LNCAP (cell line): ENCODE measurements around the gene DNAH17.

Experiments
- CTCF ChIP-seq: fragments of 450-650 bp; IDR thresholded peaks from 2 replicates; pipeline ENCODE4 v1.5.1; 2017; ENCODE audit warnings: mild to moderate bottlenecking

Gene DNAH17

GRCh38 chr17:78560731-78561130 is 16.5 kb downstream of the DNAH17 start:
- TF ChIP-seq CTCF: no peak

- peak; percentile 42 for TF ChIP-seq CTCF
Observed at GRCh38 chr17:78559749-78560368, 17.3 kb downstream of the DNAH17 start.

GRCh38 chr17:78558989-78559388 is 18.2 kb downstream of the DNAH17 start:
- no peak for TF ChIP-seq CTCF

GRCh38 chr17:78558181-78558850 is 18.9 kb downstream of the DNAH17 start:
- no peak for TF ChIP-seq CTCF

GRCh38 chr17:78557598-78558039 is 19.6 kb downstream of the DNAH17 start:
- no peak for TF ChIP-seq CTCF

GRCh38 chr17:78556812-78557211 is 20.4 kb downstream of the DNAH17 start:
- TF ChIP-seq CTCF: no peak

- no peak for TF ChIP-seq CTCF
Observed at GRCh38 chr17:78555746-78556401, 21.3 kb downstream of the DNAH17 start.
